Raji (cell line): ENCODE measurements around the gene SF3B1.

Experiments
- POLR2A ChIP-seq: IDR thresholded peaks from 2 replicates; pipeline ENCODE4 v1.6.1; 2011; ENCODE audit warnings: low read depth, low read length, control low read depth; ENCODE audit not compliant: insufficient read depth

The SF3B1 gene

DNA sequence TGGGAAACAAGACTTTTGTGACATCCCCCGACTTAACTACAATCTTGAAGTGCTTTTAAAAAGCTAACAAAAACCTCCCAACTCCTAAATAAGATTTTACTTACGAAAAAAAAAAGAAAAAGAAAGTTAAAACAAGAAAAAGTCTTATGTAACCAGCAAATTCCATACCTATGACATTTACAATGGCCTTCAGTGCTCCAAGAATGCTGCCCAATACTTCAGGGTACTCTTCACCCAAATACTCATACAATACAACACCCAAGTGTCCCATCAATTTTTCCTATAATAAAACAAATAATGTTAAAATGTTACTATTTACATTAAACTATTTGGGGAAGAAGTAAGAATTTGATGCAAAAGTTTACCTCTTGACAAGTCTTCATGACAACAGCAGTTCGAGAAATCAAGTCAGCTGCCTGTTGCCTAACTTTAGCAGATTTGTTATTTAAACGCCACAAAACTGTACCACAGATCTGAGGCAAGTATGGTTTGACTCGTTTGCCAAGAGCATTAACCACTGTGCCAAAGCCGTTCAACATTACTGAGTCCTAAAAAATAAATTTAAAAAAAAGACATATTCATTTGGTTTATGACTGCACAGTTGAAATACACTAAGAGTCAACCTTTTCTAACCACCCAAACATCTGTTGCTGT is 34.8 kb downstream of the SF3B1 start:
- no peak for TF ChIP-seq POLR2A

DNA sequence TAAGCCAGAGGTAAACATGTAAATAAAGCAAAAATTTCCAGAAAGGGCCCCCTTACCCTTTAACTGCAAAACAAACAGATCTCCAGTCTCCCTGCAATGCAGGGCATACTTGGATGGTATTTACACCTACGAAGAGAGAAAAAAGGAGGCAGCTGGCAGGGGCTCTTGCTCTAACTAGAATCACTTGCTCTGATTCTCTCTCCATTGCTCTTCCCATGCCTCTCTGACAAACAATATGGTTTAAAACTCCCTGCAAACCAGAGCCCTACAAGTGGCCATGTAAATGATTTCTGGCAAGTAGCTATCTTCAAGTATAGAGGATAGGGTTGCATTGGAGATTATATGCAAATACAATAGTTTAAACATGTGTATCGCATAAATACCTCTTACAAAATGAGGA is 35.9 kb downstream of the SF3B1 start:
- TF ChIP-seq POLR2A, result no peak

DNA sequence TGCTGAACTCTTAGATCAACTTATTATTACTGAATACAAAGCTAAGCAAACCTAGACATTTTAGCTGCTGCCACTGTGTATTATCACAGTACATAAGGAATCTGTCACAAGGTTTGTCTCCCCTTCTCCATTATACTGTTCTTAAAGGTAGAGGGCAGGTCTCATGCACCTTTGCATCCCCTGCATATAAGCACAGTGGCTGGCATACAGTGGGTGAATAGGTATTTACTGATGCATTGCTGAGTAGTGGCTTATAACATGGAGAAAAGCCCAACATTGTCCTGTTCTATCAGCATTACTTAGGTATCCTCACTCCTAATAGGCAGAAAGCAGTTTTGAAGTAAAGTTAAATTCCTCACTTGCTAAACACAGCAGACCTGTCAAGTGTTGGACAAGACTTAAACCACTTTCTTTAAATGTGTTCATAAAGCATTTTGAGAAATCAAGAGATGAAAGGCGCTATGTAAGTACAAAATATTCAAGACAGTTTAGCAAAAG is 43.6 kb downstream of the SF3B1 start:
- TF ChIP-seq POLR2A, result no peak

DNA sequence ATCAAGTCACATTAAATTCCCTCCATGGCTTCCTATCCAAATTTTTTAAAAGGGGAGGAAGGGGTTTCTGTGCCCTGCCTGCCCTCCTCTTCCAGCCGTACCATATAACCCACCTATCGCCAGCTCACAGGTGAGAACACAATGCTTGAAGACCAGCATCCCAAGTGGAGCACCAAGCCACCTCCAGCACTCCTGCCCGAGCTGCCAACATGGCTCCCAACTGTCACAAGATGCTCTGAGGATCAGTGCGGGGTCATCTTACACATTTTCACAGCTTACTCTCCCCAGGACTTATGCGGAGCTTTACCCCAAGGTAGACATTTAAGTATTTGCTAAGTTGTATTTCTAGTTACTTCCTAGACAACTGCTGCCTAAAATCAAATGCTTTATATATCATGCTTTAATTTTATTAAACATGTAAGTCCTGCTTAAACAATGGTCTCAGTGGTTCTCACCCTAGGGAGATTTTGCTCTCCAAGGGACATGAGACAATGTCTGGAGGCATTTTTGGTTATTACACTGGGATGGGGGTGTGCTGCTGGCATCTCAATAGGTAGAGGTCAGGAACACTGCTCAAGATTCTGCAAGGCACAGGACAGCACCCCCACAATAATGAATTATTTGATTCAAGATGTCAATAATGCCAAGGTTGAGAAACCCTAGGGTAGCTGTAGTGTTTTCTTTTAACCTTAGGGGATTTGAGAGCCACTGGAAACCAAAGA is 45.8 kb downstream of the SF3B1 start:
- TF ChIP-seq POLR2A, result no peak

DNA sequence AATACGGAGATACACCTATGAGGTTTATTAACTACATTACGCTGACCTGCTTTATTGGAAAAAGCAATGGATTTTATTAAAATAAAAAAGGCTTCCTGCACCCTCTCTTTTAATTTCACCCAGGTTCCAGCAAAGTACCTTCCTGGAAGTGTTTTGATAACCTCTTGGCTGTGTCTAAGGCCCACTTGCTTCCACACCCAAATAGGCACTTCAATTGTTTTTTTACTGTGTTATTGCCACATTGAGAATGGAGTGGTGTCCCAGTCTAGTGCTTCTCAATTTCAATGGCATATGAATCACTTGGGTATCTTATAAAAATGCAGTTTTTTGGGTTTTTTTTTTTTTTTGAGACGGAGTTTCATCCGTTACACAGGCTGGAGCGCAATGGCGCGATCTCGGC is 47.6 kb downstream of the SF3B1 start:
- TF ChIP-seq POLR2A, result no peak

- no peak for TF ChIP-seq POLR2A
Observed at GRCh38 chr2:197386242-197386641, 48.6 kb downstream of the SF3B1 start.

DNA sequence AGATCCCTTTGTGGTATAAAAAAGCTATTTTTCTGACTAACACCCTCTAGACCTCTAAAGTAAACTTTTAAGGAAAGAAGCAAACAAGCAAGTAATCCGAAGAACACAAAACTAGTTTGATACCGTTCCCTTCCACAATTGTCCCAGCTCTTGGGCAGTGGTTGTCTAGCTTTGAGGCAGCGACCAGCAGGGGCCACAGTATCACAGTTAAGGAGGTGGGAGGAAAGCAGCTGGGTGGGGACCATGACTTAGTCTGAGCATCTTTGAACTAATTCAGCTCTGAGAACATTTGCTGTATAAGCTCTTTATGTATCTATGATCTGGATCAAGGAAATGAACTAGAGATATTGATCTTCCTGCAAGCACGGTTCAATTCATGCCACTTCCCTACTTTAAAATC is 51.0 kb downstream of the SF3B1 start:
- no peak for TF ChIP-seq POLR2A

DNA sequence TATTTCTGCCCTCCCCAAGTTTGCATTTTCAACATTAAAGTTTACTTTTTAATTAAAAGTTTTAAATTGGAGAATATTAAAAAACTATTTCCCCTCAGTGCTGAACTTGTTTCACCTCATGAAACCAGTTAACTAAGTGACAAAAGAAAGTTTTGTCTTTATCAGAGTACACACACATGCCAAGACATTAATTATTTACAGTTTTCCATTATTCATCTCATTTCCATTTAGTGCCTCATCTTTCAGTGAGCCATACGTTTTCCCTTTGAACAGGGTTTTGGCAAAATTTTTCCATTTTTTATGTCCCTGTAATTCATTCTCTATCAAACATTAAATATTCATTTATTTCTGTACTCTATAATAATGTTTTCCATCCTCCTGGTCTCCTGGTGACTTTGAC is 53.2 kb downstream of the SF3B1 start:
- no peak for TF ChIP-seq POLR2A

GRCh38 chr2:197378494-197379307 is 56.1 kb downstream of the SF3B1 start:
- no peak for TF ChIP-seq POLR2A

DNA sequence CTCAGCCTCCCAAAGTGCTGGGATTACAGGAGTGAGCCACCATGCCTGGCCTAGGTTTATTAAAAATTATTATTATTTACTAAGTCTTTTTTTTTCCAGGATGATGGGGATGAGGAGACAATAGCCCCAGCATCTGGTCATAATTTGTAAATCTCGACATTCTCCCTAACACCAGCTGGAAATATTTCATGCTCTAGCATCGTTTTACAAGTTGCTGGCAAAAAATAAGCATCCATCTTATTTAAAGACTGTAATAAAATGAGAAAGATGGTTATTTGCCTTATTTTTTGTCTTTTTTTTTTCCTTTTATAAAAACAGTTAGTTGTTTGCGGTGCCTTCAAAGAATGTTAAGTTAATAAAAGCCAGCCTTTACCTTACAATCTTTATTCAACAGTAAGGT is 56.7 kb downstream of the SF3B1 start:
- no peak for TF ChIP-seq POLR2A

DNA sequence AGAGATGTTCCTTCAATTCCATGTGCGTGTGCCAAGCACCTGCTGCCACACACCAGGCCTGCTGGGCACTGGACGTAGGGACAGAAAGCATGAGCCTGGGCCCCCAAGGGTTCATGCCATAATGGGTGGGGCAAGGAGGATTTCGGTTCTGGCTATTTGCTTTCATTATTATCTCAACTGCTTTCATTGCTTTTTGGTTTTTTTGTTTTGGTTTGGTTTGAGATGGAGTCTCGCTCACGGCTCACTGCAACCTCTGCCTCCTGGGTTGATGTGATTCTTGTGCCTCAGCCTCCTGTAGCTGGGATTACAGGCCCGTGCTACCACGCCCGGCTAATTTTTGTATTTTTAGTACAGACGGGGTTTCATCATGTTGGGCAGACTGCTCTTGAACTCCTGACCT is 57.2 kb downstream of the SF3B1 start:
- TF ChIP-seq POLR2A, result no peak

- TF ChIP-seq POLR2A, result no peak
Observed at GRCh38 chr2:197372592-197372991, 62.2 kb downstream of the SF3B1 start.

DNA sequence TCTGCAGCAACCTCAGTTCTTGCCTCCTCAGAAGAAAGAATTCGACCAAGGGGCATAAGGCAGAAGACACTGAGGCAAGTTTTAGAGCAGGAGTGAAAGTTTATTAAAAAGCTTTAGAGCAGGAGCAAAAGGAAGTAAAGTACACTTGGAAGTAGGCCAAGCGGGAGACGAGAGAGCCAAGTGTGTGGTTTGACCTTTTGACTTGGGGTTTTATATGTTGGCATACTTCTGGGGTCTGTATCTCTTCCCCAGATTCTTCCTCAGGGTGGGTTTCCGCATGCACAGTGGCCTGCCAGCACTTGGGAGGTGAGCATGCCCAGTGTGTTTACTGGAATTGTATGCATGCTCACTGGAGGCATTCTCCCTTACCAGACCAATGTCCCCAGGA is 64.9 kb downstream of the SF3B1 start:
- no peak for TF ChIP-seq POLR2A

GRCh38 chr2:197369228-197369932 is 65.4 kb downstream of the SF3B1 start:
- TF ChIP-seq POLR2A, result no peak

DNA sequence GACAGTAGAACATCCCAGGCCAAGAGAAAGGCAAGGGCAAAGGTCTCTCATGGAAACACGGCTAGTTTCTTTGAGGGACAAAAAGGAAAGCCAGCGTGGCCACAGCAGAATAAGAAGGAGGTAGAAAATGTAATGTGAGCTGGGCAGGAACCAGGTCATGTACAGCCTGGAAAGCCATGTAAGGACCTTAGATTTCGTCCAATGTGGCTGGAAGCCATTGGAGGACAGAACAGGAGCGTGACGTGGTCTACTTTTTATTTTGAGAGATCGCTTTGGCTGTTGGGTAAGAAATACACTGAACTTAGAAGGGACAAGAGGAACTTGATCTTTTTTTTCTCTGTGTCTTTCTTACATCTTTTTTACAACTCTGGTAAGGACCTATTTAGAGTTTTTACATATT is 66.4 kb downstream of the SF3B1 start:
- TF ChIP-seq POLR2A, result no peak
